Memory B cell (primary cell): ENCODE measurements around the gene FKTN.

ENCODE experiments used
- ATAC-seq: fragments of 150-1000 bp; cut with Tn5 transposase; 2 replicates; pipeline ENCODE4 v1.10.0; 2021; ENCODE audit warnings: low read depth, mild to moderate bottlenecking, moderate library complexity
- DNase-seq, 2 donors: peaks; one replicate each; pipeline ENCODE4 v3.0.0; 2022; ENCODE audit warnings: low spot score in 2 of 2
- H3K27ac Mint-ChIP-seq: one replicate; pipeline ENCODE4 v1.8.0; 2022; ENCODE audit warnings: mild to moderate bottlenecking, moderate library complexity, mixed read lengths
- H3K27me3 Mint-ChIP-seq: one replicate; pipeline ENCODE4 v1.8.0; 2022; ENCODE audit warnings: mixed read lengths
- H3K36me3 Mint-ChIP-seq: one replicate; pipeline ENCODE4 v1.8.0; 2022; ENCODE audit warnings: mild to moderate bottlenecking, mixed read lengths
- H3K4me1 Mint-ChIP-seq: one replicate; pipeline ENCODE4 v1.8.0; 2022; ENCODE audit warnings: mixed read lengths
- H3K4me3 Mint-ChIP-seq: one replicate; pipeline ENCODE4 v1.8.0; 2022; ENCODE audit warnings: mild to moderate bottlenecking, moderate library complexity, mixed read lengths
- H3K9me3 Mint-ChIP-seq: one replicate; pipeline ENCODE4 v1.8.0; 2022; ENCODE audit warnings: mixed read lengths

FKTN gene

GRCh38 chr9:105647595-105648349, 89.8 kb downstream of the FKTN start:
- H3K4me1 Mint-ChIP-seq, result no peaks in the 10 kb centered on the region
- H3K9me3 Mint-ChIP-seq, result no peaks in the 10 kb centered on the region
- H3K4me3 Mint-ChIP-seq, result no peak overlapping the region
- no peak for ATAC-seq
- no peak overlapping the region for H3K27ac Mint-ChIP-seq
- no peaks in the 10 kb centered on the region for H3K27me3 Mint-ChIP-seq
- DNase-seq, result no peak
- H3K36me3 Mint-ChIP-seq, result peaks cover under 1% of the 10 kb centered on the region

DNA sequence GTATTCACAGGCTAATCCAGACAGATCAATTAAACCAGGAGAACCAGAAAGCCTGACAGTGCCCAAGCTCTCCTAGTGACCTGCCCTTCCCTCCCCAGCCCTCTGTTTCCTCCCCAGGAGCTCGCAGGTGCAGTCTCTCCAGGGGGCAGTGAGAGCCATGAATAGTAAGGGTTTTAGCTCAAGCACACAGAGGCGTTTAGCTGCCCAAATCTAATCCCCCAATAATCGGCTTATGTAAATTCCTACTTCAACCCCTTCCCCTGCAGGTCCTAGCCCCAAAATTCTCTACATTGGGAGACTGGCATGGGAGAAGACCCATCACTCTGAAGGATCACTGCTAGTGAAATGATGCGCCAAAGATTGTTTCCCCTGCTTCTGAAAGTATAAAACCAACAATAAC, 93.9 kb downstream of the FKTN start:
- H3K36me3 Mint-ChIP-seq, result no peaks in the 10 kb centered on the region
- H3K27ac Mint-ChIP-seq, result no peak overlapping the region
- no peak for DNase-seq
- H3K27me3 Mint-ChIP-seq, result no peaks in the 10 kb centered on the region
- H3K9me3 Mint-ChIP-seq, result no peaks in the 10 kb centered on the region
- H3K4me3 Mint-ChIP-seq, result no peak overlapping the region
- peaks cover 7% of the 10 kb centered on the region for H3K4me1 Mint-ChIP-seq
- no peak for ATAC-seq

GRCh38 chr9:105656131-105656921, 98.4 kb downstream of the FKTN start:
- H3K4me3 Mint-ChIP-seq, result peak overlapping the region; percentile 82
- H3K27ac Mint-ChIP-seq, result peak overlapping the region; percentile 28
- DNase-seq (peak in 1 of 2 donors; percentile 19), ATAC-seq (peak; percentile 75)
- no peaks in the 10 kb centered on the region for H3K9me3 Mint-ChIP-seq
- H3K4me1 Mint-ChIP-seq, result peaks cover 21% of the 10 kb centered on the region
- no peaks in the 10 kb centered on the region for H3K36me3 Mint-ChIP-seq
- peaks cover 5% of the 10 kb centered on the region for H3K27me3 Mint-ChIP-seq

DNA sequence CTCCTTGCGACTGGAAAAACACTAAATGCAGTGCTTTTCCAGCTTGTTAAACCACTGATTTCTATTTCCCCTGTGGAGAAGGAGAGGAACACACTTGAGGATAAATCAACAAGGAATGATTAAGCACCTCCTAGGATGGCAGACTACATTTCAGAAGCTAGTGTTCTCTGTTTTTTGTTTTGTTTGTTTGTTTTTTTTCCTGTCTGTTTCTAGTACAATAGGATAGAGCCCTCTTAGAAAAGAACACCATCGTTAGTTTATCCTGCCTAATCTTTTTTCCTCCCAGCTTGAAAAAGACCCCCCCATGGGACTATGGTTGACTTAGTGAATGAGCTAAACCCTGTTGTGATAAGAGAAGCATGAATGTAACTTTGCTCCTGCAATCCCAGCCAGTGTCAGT, 100.4 kb downstream of the FKTN start:
- no peak for ATAC-seq
- Mint-ChIP-seq H3K27me3 (peaks cover 5% of the 10 kb centered on the region), H3K9me3 (no peaks in the 10 kb centered on the region), H3K36me3 (no peaks in the 10 kb centered on the region), H3K4me1 (peaks cover 32% of the 10 kb centered on the region), H3K27ac (no peak overlapping the region), H3K4me3 (no peak overlapping the region)
- no peak for DNase-seq

GRCh38 chr9:105661011-105661410, 103.1 kb downstream of the FKTN start:
- no peaks in the 10 kb centered on the region for H3K36me3 Mint-ChIP-seq
- peaks cover 5% of the 10 kb centered on the region for H3K27me3 Mint-ChIP-seq
- H3K27ac Mint-ChIP-seq, result peak overlapping the region; percentile 75
- ATAC-seq (no peak), DNase-seq (no peak)
- H3K4me3 Mint-ChIP-seq, result no peak overlapping the region
- peaks cover 30% of the 10 kb centered on the region for H3K4me1 Mint-ChIP-seq
- H3K9me3 Mint-ChIP-seq, result no peaks in the 10 kb centered on the region

DNA sequence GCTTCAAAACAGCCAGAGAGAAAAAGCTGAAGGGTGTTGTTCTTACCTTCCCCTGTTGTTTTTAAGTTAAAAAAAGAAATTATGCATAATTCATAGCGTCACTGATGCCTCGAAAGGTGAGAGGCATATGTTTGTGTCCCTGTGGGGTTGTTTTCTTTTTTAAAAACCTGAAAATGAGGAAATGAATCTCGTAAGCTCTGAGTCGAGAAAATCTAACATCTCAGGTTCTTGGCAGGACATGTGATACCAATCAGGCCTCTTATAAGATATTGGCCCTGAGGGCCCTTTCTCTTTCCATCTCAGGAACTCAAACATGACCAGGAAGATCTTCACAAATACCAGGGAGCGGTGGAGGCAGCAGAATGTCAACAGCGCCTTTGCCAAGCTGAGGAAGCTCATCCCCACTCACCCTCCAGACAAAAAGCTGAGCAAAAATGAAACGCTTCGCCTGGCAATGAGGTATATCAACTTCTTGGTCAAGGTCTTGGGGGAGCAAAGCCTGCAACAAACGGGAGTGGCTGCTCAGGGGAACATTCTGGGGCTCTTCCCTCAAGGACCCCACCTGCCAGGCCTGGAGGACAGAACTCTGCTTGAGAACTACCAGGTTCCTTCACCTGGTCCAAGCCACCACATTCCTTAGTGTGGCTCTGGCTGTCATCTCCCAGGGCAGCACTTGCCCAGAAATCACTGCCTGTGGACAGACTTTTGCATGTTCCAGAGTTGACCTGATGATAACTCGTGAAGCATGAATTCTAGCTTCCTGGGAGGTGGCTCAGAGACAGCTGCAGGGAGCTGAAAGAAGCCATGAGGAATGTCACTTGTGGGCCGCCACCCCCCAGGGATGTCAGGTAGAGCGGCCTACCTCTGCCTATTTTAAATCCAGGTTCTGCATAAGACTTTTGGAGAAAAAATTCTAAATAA, 104.5 kb downstream of the FKTN start, which contains the start of gene TAL2:
TSS of gene TAL2 (plus strand) at position 274 of the 921 bp plus-strand sequence. CDS start at position 314, 40 bp downstream.
- Mint-ChIP-seq H3K36me3 (no peaks in the 10 kb centered on the region), H3K4me3 (peak within 1 kb of the TSS; percentile 28), H3K27me3 (peaks cover 5% of the 10 kb centered on the region), H3K9me3 (peaks cover 1% of the 10 kb centered on the region), H3K27ac (peak within 1 kb of the TSS; percentile 92), H3K4me1 (peaks cover 23% of the 10 kb centered on the region)
- peak; percentile 96 for ATAC-seq
- peak; percentile 26 to 53 for DNase-seq

GRCh38 chr9:105663914-105664313, 106.0 kb downstream of the FKTN start:
- Mint-ChIP-seq H3K27ac (no peak overlapping the region), H3K27me3 (peaks cover 5% of the 10 kb centered on the region), H3K36me3 (no peaks in the 10 kb centered on the region), H3K4me1 (peaks cover 18% of the 10 kb centered on the region), H3K9me3 (peaks cover 2% of the 10 kb centered on the region), H3K4me3 (no peak overlapping the region)
- ATAC-seq (no peak), DNase-seq (no peak)

GRCh38 chr9:105667867-105668266, 109.9 kb downstream of the FKTN start:
- Mint-ChIP-seq H3K36me3 (peaks cover 2% of the 10 kb centered on the region), H3K4me1 (peaks cover 5% of the 10 kb centered on the region), H3K4me3 (no peak overlapping the region), H3K27ac (no peak overlapping the region), H3K9me3 (peaks cover 4% of the 10 kb centered on the region), H3K27me3 (no peaks in the 10 kb centered on the region)
- DNase-seq, result no peak
- no peak for ATAC-seq

DNA sequence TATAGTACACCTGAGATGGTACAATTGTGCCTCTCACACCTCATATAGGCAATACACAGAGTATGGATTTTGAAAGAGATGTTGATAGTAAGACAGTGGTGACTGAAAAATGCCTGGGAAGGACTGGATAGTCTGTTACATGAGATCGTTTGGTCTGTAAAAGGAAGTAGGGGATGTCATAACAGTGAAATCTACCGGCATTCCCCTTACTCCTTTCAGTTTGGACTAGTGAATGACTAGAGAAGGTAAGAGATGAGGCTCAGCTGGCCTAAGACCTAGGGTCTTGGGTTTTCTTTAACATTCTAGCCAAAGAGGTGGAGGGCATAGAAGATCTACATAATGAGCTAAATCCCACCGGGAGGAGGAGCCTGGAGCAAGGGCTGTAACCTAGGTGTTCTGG, 112.4 kb downstream of the FKTN start:
- H3K4me1 Mint-ChIP-seq, result peaks cover 12% of the 10 kb centered on the region
- no peak overlapping the region for H3K27ac Mint-ChIP-seq
- H3K36me3 Mint-ChIP-seq, result peaks cover 2% of the 10 kb centered on the region
- ATAC-seq (no peak), DNase-seq (no peak)
- H3K9me3 Mint-ChIP-seq, result peaks cover 4% of the 10 kb centered on the region
- no peak overlapping the region for H3K4me3 Mint-ChIP-seq
- no peaks in the 10 kb centered on the region for H3K27me3 Mint-ChIP-seq

DNA sequence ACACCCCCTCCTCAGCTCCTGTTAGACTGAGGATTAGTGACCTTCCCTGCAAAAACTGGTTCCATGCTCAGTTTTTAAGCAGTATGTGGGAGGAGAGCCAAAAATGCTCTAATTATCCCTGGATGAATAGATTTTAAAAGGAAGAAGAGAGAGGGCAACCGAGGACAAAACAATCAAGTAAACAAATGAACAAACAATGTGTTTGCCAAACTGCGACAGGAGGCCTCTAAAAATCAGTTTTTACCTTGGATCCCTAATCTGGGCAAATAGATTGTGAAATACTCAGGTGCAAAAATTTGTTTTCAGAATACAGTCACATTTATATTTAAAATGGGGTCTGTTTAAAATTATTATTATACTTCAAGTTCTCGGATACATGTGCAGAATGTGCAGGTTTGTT, 112.8 kb downstream of the FKTN start:
- Mint-ChIP-seq H3K4me1 (peaks cover 12% of the 10 kb centered on the region), H3K27me3 (no peaks in the 10 kb centered on the region), H3K9me3 (peaks cover 4% of the 10 kb centered on the region), H3K36me3 (peaks cover 2% of the 10 kb centered on the region), H3K4me3 (no peak overlapping the region), H3K27ac (no peak overlapping the region)
- DNase-seq (no peak), ATAC-seq (no peak)

GRCh38 chr9:105672711-105673234, 114.8 kb downstream of the FKTN start:
- peak; percentile 95 for ATAC-seq

DNA sequence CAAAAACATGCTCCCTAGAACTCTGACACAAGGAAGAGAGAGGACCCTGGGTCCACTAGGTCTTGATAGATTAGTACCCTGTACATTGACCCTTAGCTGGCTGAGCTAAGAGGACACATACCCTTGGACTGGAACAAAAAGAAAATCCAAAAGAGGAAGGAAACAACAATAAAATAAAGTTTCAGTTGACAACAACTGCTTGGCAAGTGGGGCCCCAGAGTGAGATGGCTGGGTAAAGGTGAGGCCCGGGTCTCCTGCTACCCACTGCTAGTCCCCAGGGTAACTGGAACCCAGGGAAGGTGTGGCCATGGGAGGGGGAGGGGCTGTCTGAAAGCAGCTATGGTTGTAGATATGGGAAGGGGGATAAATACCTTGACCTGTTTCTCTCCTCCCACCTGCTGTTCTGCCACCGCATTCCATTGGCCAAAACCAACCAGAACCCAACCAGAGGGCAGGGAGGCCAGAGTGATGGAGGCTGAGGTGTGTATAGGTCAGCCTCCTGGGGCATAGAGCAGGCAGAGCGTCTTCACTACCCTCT, 116.0 kb downstream of the FKTN start:
- ATAC-seq (no peak), DNase-seq (no peak)
- Mint-ChIP-seq H3K27me3 (peaks cover 2% of the 10 kb centered on the region), H3K36me3 (peaks cover 2% of the 10 kb centered on the region), H3K4me1 (peaks cover 12% of the 10 kb centered on the region), H3K9me3 (peaks cover 3% of the 10 kb centered on the region), H3K4me3 (no peak overlapping the region), H3K27ac (no peak overlapping the region)

More at GRCh38 chr9:105672711-105673234, 114.8 kb downstream of the FKTN start:
- Mint-ChIP-seq H3K4me1 (peaks cover 12% of the 10 kb centered on the region), H3K9me3 (peaks cover 3% of the 10 kb centered on the region), H3K4me3 (peak overlapping the region; percentile 73), H3K27me3 (no peaks in the 10 kb centered on the region), H3K27ac (peak overlapping the region; percentile 51), H3K36me3 (peaks cover 2% of the 10 kb centered on the region)
- DNase-seq, result no peak

DNA sequence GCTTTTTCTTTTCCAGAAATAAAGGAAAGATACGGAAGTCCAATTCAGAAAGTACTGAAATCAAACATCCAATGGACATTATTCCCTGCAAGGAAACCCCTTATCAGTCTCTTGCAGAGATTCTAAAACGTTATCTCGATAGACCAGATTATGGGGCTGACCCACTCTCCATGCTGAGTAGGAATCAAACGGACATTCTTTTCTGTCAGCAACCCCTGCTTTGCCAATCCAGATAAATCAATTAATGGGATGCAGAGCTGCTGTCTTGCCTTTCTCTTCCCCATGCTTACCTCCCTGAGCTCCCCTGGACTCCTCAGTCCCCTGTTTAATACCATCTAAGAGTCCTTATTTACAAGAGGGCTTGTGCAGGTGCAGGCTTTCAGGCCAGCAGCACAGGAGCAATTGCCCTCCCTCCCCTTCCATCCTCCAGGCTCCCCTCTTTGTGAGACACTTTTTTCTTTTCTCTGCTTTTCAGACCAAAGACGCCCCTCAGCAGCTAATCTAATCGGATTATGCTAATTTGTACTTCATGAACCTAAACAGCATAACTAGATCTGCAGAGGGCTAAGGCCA, 118.5 kb downstream of the FKTN start:
- no peak overlapping the region for H3K4me3 Mint-ChIP-seq
- DNase-seq, result no peak
- H3K27ac Mint-ChIP-seq, result no peak overlapping the region
- no peak for ATAC-seq
- H3K4me1 Mint-ChIP-seq, result peaks cover 12% of the 10 kb centered on the region
- peaks cover 5% of the 10 kb centered on the region for H3K27me3 Mint-ChIP-seq
- H3K9me3 Mint-ChIP-seq, result peaks cover 3% of the 10 kb centered on the region
- peaks cover 2% of the 10 kb centered on the region for H3K36me3 Mint-ChIP-seq
